ENCODE results near the gene TMEM239.
"Not testable (repeated sequence)": the region's sequence is repeated elsewhere in the genome, so short reads cannot be mapped to it uniquely, and the experiment has no call there.

TMEM239 gene

GRCh38 chr20:2816030-2816582, at the start of gene TMEM239:
TMEM239 (plus strand) TSS chr20:2816364; CDS start chr20:2816555, 191 bp downstream.
- DNase-seq = no peak

- DNase-seq = no peak
Observed at GRCh38 chr20:2767768-2768631, 48.2 kb upstream of the TMEM239 start.

GRCh38 chr20:2768632-2769015, 47.5 kb upstream of the TMEM239 start:
- DNase-seq = no peak

GRCh38 chr20:2770091-2770490, 46.1 kb upstream of the TMEM239 start:
- not testable (repeated sequence) for DNase-seq

GRCh38 chr20:2771631-2772080, 44.5 kb upstream of the TMEM239 start:
- DNase-seq = no peak

- DNase-seq = no peak
Observed at GRCh38 chr20:2773812-2774211, 42.4 kb upstream of the TMEM239 start.

- no peak for DNase-seq
Observed at GRCh38 chr20:2775139-2775538, 41.0 kb upstream of the TMEM239 start.

- no peak for DNase-seq
Observed at GRCh38 chr20:2778602-2779321, 37.4 kb upstream of the TMEM239 start.

- DNase-seq = no peak
Observed at GRCh38 chr20:2780948-2781347, 35.2 kb upstream of the TMEM239 start.

GRCh38 chr20:2783908-2784566, 32.1 kb upstream of the TMEM239 start:
- DNase-seq = no peak

- DNase-seq = no peak
Observed at GRCh38 chr20:2793471-2793870, 22.7 kb upstream of the TMEM239 start.

GRCh38 chr20:2794202-2794748, 21.9 kb upstream of the TMEM239 start:
- DNase-seq = no peak

GRCh38 chr20:2794866-2795447, 21.2 kb upstream of the TMEM239 start:
- no peak for DNase-seq

- no peak for DNase-seq
Observed at GRCh38 chr20:2795451-2795850, 20.7 kb upstream of the TMEM239 start.

- no peak for DNase-seq
Observed at GRCh38 chr20:2796011-2796660, 20.0 kb upstream of the TMEM239 start.

- DNase-seq = no peak
Observed at GRCh38 chr20:2797136-2797983, 18.8 kb upstream of the TMEM239 start.

- no peak for DNase-seq
Observed at GRCh38 chr20:2798095-2798805, 17.9 kb upstream of the TMEM239 start.

- no peak for DNase-seq
Observed at GRCh38 chr20:2798814-2799213, 17.4 kb upstream of the TMEM239 start.

GRCh38 chr20:2799271-2799670, 16.9 kb upstream of the TMEM239 start:
- no peak for DNase-seq

Data from activated CD4-positive, alpha-beta T cell treated with anti-CD3 and anti-CD28 coated beads for 48 hours (primary cell).